IMR-90 (cell line): ENCODE results near the gene NDUFAF8. TPM values are rescaled to one million over a fixed set of nuclear protein-coding genes. Genes with fewer than 3 reads are reported as not detected.

ENCODE experiments used
- ATAC-seq: fragments of 200-7000 bp; cut with Tn5 transposase; 2 replicates; pipeline ENCODE4 v1.9.1; 2020; ENCODE audit warnings: low read depth, mild to moderate bottlenecking, moderate library complexity
- BruUV-seq: library from RNA; stranded (reverse); fragments of 400-500 nt; replicated peaks from 2 replicates; lab custom pipeline; 2021; lab: Mats Ljungman, UMichigan
- CTCF ChIA-PET: fragments of 300-600 bp; formaldehyde crosslinking; extraction: SDS; loops from one replicate; lab custom pipeline; 2021; ENCODE audit warnings: antibody characterized with exemption; lab: Yijun Ruan, JAX
- POLR2A ChIA-PET: fragments of 300-600 bp; sonication (Branson Sonifier 250); formaldehyde crosslinking; loops from one replicate; lab custom pipeline; 2022; ENCODE audit warnings: antibody characterized with exemption; ENCODE audit not compliant: unreplicated experiment; lab: Charles Lee
- DNase-seq: peaks from one replicate; pipeline ENCODE4 v3.0.0; 2013
- H2AFZ ChIP-seq: replicated peaks from 2 replicates; pipeline ENCODE3; 2013; ENCODE audit warnings: low read length, mild to moderate bottlenecking; ENCODE audit not compliant: poor library complexity
- H2AK5ac ChIP-seq: 2 replicates; pipeline ENCODE4 v1.6.1; 2013; ENCODE audit warnings: low read depth, low read length, inconsistent platforms
- H2AK9ac ChIP-seq: replicated peaks from 2 replicates; pipeline ENCODE3; 2013; ENCODE audit warnings: mild to moderate bottlenecking, low read depth, low read length, moderate library complexity; ENCODE audit not compliant: poor library complexity
- H2BK120ac ChIP-seq: 2 replicates; pipeline ENCODE4 v1.6.1; 2013; ENCODE audit warnings: low read depth, low read length, inconsistent platforms
- H2BK15ac ChIP-seq: 3 replicates; pipeline ENCODE4 v1.6.1; 2013; ENCODE audit warnings: low read depth, low read length, inconsistent platforms
- H2BK20ac ChIP-seq: 2 replicates; pipeline ENCODE4 v1.6.1; 2013; ENCODE audit warnings: low read depth, mild to moderate bottlenecking, inconsistent platforms, low read length, moderate library complexity
- H2BK5ac ChIP-seq: 2 replicates; pipeline ENCODE4 v1.6.1; 2013; ENCODE audit warnings: mild to moderate bottlenecking, low read depth, low read length, inconsistent platforms; ENCODE audit not compliant: poor library complexity, severe bottlenecking
- H3K14ac ChIP-seq: replicated peaks from 2 replicates; pipeline ENCODE4 v1.6.1; 2013; ENCODE audit warnings: low read depth, low read length, inconsistent platforms
- H3K18ac ChIP-seq: 2 replicates; pipeline ENCODE4 v1.6.1; 2013; ENCODE audit warnings: low read depth, low read length, control low read depth
- H3K23ac ChIP-seq: 2 replicates; pipeline ENCODE4 v1.6.1; 2013; ENCODE audit warnings: low read depth, low read length, inconsistent platforms
- H3K27ac ChIP-seq: 2 replicates; pipeline ENCODE4 v1.5.1; 2013; ENCODE audit warnings: mild to moderate bottlenecking, control low read depth, low read length; ENCODE audit not compliant: insufficient read depth
- H3K27me3 ChIP-seq: 2 replicates; pipeline ENCODE4 v1.6.1; 2013; ENCODE audit warnings: low read length; ENCODE audit not compliant: control insufficient read depth, insufficient read depth
- H3K36me3 ChIP-seq: 2 replicates; pipeline ENCODE4 v1.6.1; 2013; ENCODE audit warnings: low read length, mixed read lengths; ENCODE audit not compliant: control insufficient read depth, insufficient read depth
- H3K4ac ChIP-seq: 2 replicates; pipeline ENCODE4 v1.6.1; 2013; ENCODE audit warnings: low read depth, low read length, inconsistent platforms
- H3K4me1 ChIP-seq: 2 replicates; pipeline ENCODE4 v1.6.1; 2013; ENCODE audit warnings: low read length, mixed read lengths; ENCODE audit not compliant: control insufficient read depth, insufficient read depth
- H3K4me2 ChIP-seq: 2 replicates; pipeline ENCODE4 v1.6.1; 2013; ENCODE audit warnings: low read depth, mild to moderate bottlenecking, control low read depth, low read length, moderate library complexity
- H3K4me3 ChIP-seq: 2 replicates; pipeline ENCODE4 v1.5.1; 2013; ENCODE audit warnings: low read depth, mild to moderate bottlenecking, control low read depth, low read length, moderate library complexity; ENCODE audit not compliant: insufficient read depth
- H3K56ac ChIP-seq: 2 replicates; pipeline ENCODE4 v1.6.1; 2013; ENCODE audit warnings: low read length, inconsistent platforms; ENCODE audit not compliant: insufficient read depth; ENCODE audit errors: extremely low read depth
- H3K79me1 ChIP-seq, 2 experiments: 2 replicates each; pipeline ENCODE4 v1.6.1; 2013; ENCODE audit warnings: low read length in 2 of 2, inconsistent platforms in 1 of 2, low read depth in 1 of 2
- H3K9ac ChIP-seq: 2 replicates; pipeline ENCODE4 v1.6.1; 2013; ENCODE audit warnings: low read depth, low read length, control low read depth
- H3K9me1 ChIP-seq: 2 replicates; pipeline ENCODE4 v1.6.1; 2013; ENCODE audit warnings: low read length, inconsistent platforms; ENCODE audit not compliant: insufficient read depth
- H3K9me3 ChIP-seq: 2 replicates; pipeline ENCODE4 v1.6.1; 2013; ENCODE audit warnings: low read length; ENCODE audit not compliant: control insufficient read depth, insufficient read depth
- H4K20me1 ChIP-seq: 2 replicates; pipeline ENCODE4 v1.6.1; 2013; ENCODE audit warnings: low read length, inconsistent platforms; ENCODE audit not compliant: insufficient read depth
- H4K5ac ChIP-seq: 2 replicates; pipeline ENCODE4 v1.6.1; 2013; ENCODE audit warnings: mild to moderate bottlenecking, low read depth, low read length, control low read depth
- H4K8ac ChIP-seq, 2 experiments: 2 replicates each; pipeline ENCODE4 v1.6.1; 2013; ENCODE audit warnings: low read depth in 2 of 2, low read length in 2 of 2, control low read depth in 1 of 2, inconsistent platforms in 1 of 2
- H4K91ac ChIP-seq: 2 replicates; pipeline ENCODE4 v1.6.1; 2013; ENCODE audit warnings: low read depth, low read length, inconsistent platforms; ENCODE audit not compliant: insufficient read depth
- BHLHE40 ChIP-seq: fragments of 150-350 bp; IDR thresholded peaks from 2 replicates; pipeline ENCODE4 v1.6.1; 2016; ENCODE audit warnings: mild to moderate bottlenecking, low read depth, low read length
- CEBPB ChIP-seq: IDR thresholded peaks from 2 replicates; pipeline ENCODE4 v1.6.1; 2012; ENCODE audit warnings: low read depth, low read length, improper control_type of control experiment
- CHD1 ChIP-seq: IDR thresholded peaks from 2 replicates; pipeline ENCODE4 v1.6.1; 2012; ENCODE audit warnings: low read depth, low read length, improper control_type of control experiment
- CTCF ChIP-seq: conservative IDR thresholded peaks from 2 replicates; pipeline ENCODE4 v1.5.1; 2012; ENCODE audit warnings: mild to moderate bottlenecking, low read depth, low read length, improper control_type of control experiment
- ELK1 ChIP-seq: fragments of 150-350 bp; IDR thresholded peaks from 2 replicates; pipeline ENCODE4 v1.6.1; 2016; ENCODE audit warnings: low read depth, mild to moderate bottlenecking, low read length, moderate library complexity, borderline replicate concordance
- FOS ChIP-seq: fragments of 150-350 bp; IDR thresholded peaks from 2 replicates; pipeline ENCODE4 v1.6.1; 2016; ENCODE audit warnings: low read depth, low read length
- MAFK ChIP-seq: IDR thresholded peaks from 2 replicates; pipeline ENCODE4 v1.6.1; 2012; ENCODE audit warnings: low read depth, low read length, improper control_type of control experiment
- MAZ ChIP-seq: IDR thresholded peaks from 2 replicates; pipeline ENCODE4 v1.6.1; 2012; ENCODE audit warnings: low read depth, mild to moderate bottlenecking, low read length, improper control_type of control experiment, moderate library complexity, borderline replicate concordance
- MXI1 ChIP-seq: IDR thresholded peaks from 2 replicates; pipeline ENCODE4 v1.6.1; 2012; ENCODE audit warnings: low read depth, mild to moderate bottlenecking, low read length, moderate library complexity, borderline replicate concordance
- NFE2L2 ChIP-seq: fragments of 150-350 bp; IDR thresholded peaks from 2 replicates; pipeline ENCODE4 v1.6.1; 2016; ENCODE audit warnings: low read depth, mild to moderate bottlenecking, low read length
- POLR2A ChIP-seq: IDR thresholded peaks from 2 replicates; pipeline ENCODE4 v1.6.1; 2012; ENCODE audit warnings: mild to moderate bottlenecking, low read depth, low read length
- RAD21 ChIP-seq: IDR thresholded peaks from 2 replicates; pipeline ENCODE4 v1.6.1; 2012; ENCODE audit warnings: low read length, improper control_type of control experiment
- RCOR1 ChIP-seq: IDR thresholded peaks from 2 replicates; pipeline ENCODE4 v1.6.1; 2012; ENCODE audit warnings: mild to moderate bottlenecking, low read length, improper control_type of control experiment; ENCODE audit not compliant: insufficient replicate concordance
- RFX5 ChIP-seq: IDR thresholded peaks from 2 replicates; pipeline ENCODE4 v1.8.0; 2012; ENCODE audit warnings: low read depth, mild to moderate bottlenecking, low read length, moderate library complexity
- SMC3 ChIP-seq: fragments of 150-350 bp; IDR thresholded peaks from 2 replicates; pipeline ENCODE4 v1.6.1; 2016; ENCODE audit warnings: low read depth, mild to moderate bottlenecking, antibody characterized with exemption, low read length, moderate library complexity
- USF2 ChIP-seq: fragments of 150-350 bp; IDR thresholded peaks from 2 replicates; pipeline ENCODE4 v1.6.1; 2017; ENCODE audit warnings: mild to moderate bottlenecking, antibody characterized with exemption, low read length, low read depth
- WGBS, 2 experiments: methylation state at CpG; one replicate each; pipeline versions ENCODE4 v1.1.5 to v1.1.7; 2013; ENCODE audit warnings: missing lambda C conversion rate in 2 of 2; ENCODE audit not compliant: insufficient read length in 1 of 2; ENCODE audit errors: extremely low coverage in 2 of 2; 5-methylcytosine and 5-hydroxymethylcytosine counted together
- dilution Hi-C: fragments of 300-500 bp; cut with HindIII; formaldehyde crosslinking; loops from one replicate; pipeline ENCODE4 v1.14.3; 2018; ENCODE audit warnings: low sequenced_read_pairs; ENCODE audit not compliant: unreplicated experiment
- in situ Hi-C: fragments of 300-500 bp; cut with MboI; formaldehyde crosslinking; loops from 3 replicates; pipeline ENCODE4 v1.14.3; 2019; ENCODE audit warnings: low sequenced_read_pairs, inconsistent platforms, mixed read lengths
- intact Hi-C: fragments of 100-400 bp; cut with micrococcal nuclease; formaldehyde crosslinking; loops from 2 replicates; pipeline ENCODE4 v1.10.0; 2022
- polyA plus RNA-seq, 3 experiments: library from polyadenylated mRNA; depleted of rRNA; stranded (reverse); fragments of >200 nt; gene quantifications; 2 replicates each; pipeline ENCODE4 v1.2.3, GENCODE V29; 2012; ENCODE audit warnings: low replicate concordance in 1 of 3
- total RNA-seq: library from RNA; depleted of rRNA; stranded (reverse); fragments of >200 nt; gene quantifications from 2 replicates; pipeline ENCODE4 v1.2.3, GENCODE V29; 2012

NDUFAF8 gene
- total and polyA plus RNA-seq, 2 of the 4 experiments (the other 2 are of a cell fraction) = 11.1 to 65.0 TPM

- Histone ChIP-seq H2AFZ (no peak overlapping the region), H3K9me1 (no peaks in the 10 kb centered on the region), H3K4me2 (no peak overlapping the region), H3K18ac (no peak overlapping the region), H4K20me1 (no peaks in the 10 kb centered on the region; the same call in 1 of the 2 replicates), H3K79me1 (no peaks in the 10 kb centered on the region), H4K91ac (no peak overlapping the region), H3K36me3 (peaks cover 12% of the 10 kb centered on the region), H3K27ac (no peak overlapping the region), H3K4me1 (no peaks in the 10 kb centered on the region), H3K9ac (no peak overlapping the region), H3K4ac (no peak overlapping the region), H2BK20ac (no peak overlapping the region), H2BK5ac (no peak overlapping the region), H3K4me3 (no peak overlapping the region), H2AK5ac (no peak overlapping the region), H3K14ac (no peak overlapping the region), H2AK9ac (no peak overlapping the region), H3K27me3 (no peaks in the 10 kb centered on the region), H2BK120ac (no peak overlapping the region), H3K9me3 (no peaks in the 10 kb centered on the region), H4K5ac (no peak overlapping the region), H3K56ac (no peak overlapping the region), H4K8ac (no peak overlapping the region), H3K23ac (no peak overlapping the region), H2BK15ac (no peak overlapping the region)
- BruUV-seq = no TSS peak
- intact Hi-C loops = no loop called here
- in situ Hi-C loops = no loop called here
- ChIA-PET POLR2A (no interaction called here), CTCF (no interaction called here)
- DNase-seq = no peak
- TF ChIP-seq RFX5 (no peak), CHD1 (no peak), SMC3 (no peak), ELK1 (no peak), MAZ (no peak), BHLHE40 (no peak), POLR2A (no peak), RAD21 (no peak), FOS (no peak), NFE2L2 (no peak), CTCF (no peak), CEBPB (no peak), RCOR1 (no peak), USF2 (no peak), MXI1 (no peak), MAFK (no peak)
- ATAC-seq = no peak
- dilution Hi-C loops = no loop called here
- 94% methylated on average over 5 of the region's 21 CpGs; no CpG with 5 or more reads in 1 of the 2 experiments for WGBS, 2 experiments
These were observed 44.8 kb upstream of the NDUFAF8 start for GRCh38 chr17:81194225-81194760.
